Activated T-cell treated with anti-CD3 and anti-CD28 coated beads for 1 hour (primary cell): Measurements from ENCODE around the gene CCDC121.

Source experiments
- DNase-seq: peaks from one replicate; pipeline ENCODE4 v3.0.0-alpha.2; 2020; ENCODE audit warnings: low read depth

The CCDC121 gene

GRCh38 chr2:27628767-27629709 is at the start of gene CCDC121, which contains the start of gene GPN1:
TSS of gene CCDC121 (minus strand) at chr2:27629012. CDS start at chr2:27627799, 1,213 bp downstream.
TSS of gene GPN1 (plus strand) at chr2:27629050. CDS start at chr2:27629059, 9 bp downstream.
- peak; percentile 89 for DNase-seq

GRCh38 chr2:27672723-27673486 is 44.1 kb upstream of the CCDC121 start:
- DNase-seq = no peak

- no peak for DNase-seq
Observed at GRCh38 chr2:27671235-27671634, 42.4 kb upstream of the CCDC121 start.

GRCh38 chr2:27667446-27667845 is 38.6 kb upstream of the CCDC121 start:
- DNase-seq = no peak

- DNase-seq = no peak
Observed at GRCh38 chr2:27664622-27665363, 36.0 kb upstream of the CCDC121 start.

GRCh38 chr2:27664154-27664574 is 35.4 kb upstream of the CCDC121 start:
- DNase-seq = peak; percentile 3

- DNase-seq = peak; percentile 70
Observed at GRCh38 chr2:27663285-27664153, 34.7 kb upstream of the CCDC121 start, which contains the start of the genes SLC4A1AP and SUPT7L. TSS of gene SLC4A1AP (plus strand) at chr2:27663889. CDS start at chr2:27663915, 26 bp downstream. TSS of gene SUPT7L (minus strand) at chr2:27663614. CDS start at chr2:27662192, 1,422 bp downstream.

GRCh38 chr2:27661371-27661770 is 32.6 kb upstream of the CCDC121 start:
- no peak for DNase-seq

- no peak for DNase-seq
Observed at GRCh38 chr2:27655155-27655951, 26.5 kb upstream of the CCDC121 start.

- no peak for DNase-seq
Observed at GRCh38 chr2:27653397-27653796, 24.6 kb upstream of the CCDC121 start.

GRCh38 chr2:27652790-27653189 is 24.0 kb upstream of the CCDC121 start:
- no peak for DNase-seq

- no peak for DNase-seq
Observed at GRCh38 chr2:27652341-27652740, 23.5 kb upstream of the CCDC121 start.

GRCh38 chr2:27651056-27651455 is 22.2 kb upstream of the CCDC121 start:
- DNase-seq = no peak

- DNase-seq = no peak
Observed at GRCh38 chr2:27647737-27648136, 18.9 kb upstream of the CCDC121 start.

GRCh38 chr2:27647289-27647688 is 18.5 kb upstream of the CCDC121 start:
- DNase-seq = no peak

GRCh38 chr2:27645197-27645596 is 16.4 kb upstream of the CCDC121 start:
- no peak for DNase-seq

GRCh38 chr2:27640722-27641245 is 12.0 kb upstream of the CCDC121 start:
- no peak for DNase-seq

GRCh38 chr2:27638709-27639108 is 9.9 kb upstream of the CCDC121 start:
- no peak for DNase-seq

- DNase-seq = no peak
Observed at GRCh38 chr2:27638037-27638637, 9.3 kb upstream of the CCDC121 start.
